Renal cortical epithelial cell (primary cell): ENCODE measurements around the gene ENTR1. TPM values are rescaled to one million over a fixed set of nuclear protein-coding genes. Genes with fewer than 3 reads are reported as not detected.

Source experiments
- DNase-seq: peaks from one replicate; pipeline ENCODE4 v3.0.0-alpha.2; 2011; ENCODE audit warnings: low read depth
- total RNA-seq: library from RNA; depleted of rRNA; stranded (reverse); fragments of >200 nt; gene quantifications from 2 replicates; pipeline ENCODE4 v1.2.3, GENCODE V29; 2014

Gene ENTR1, protein sequence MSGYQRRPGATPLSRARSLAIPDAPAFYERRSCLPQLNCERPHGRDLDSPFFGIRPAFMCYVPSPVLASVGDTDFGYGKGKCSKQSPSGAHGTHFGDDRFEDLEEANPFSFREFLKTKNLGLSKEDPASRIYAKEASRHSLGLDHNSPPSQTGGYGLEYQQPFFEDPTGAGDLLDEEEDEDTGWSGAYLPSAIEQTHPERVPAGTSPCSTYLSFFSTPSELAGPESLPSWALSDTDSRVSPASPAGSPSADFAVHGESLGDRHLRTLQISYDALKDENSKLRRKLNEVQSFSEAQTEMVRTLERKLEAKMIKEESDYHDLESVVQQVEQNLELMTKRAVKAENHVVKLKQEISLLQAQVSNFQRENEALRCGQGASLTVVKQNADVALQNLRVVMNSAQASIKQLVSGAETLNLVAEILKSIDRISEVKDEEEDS
- 30.4 and 54.5 TPM in 2 replicates for total RNA-seq

DNA sequence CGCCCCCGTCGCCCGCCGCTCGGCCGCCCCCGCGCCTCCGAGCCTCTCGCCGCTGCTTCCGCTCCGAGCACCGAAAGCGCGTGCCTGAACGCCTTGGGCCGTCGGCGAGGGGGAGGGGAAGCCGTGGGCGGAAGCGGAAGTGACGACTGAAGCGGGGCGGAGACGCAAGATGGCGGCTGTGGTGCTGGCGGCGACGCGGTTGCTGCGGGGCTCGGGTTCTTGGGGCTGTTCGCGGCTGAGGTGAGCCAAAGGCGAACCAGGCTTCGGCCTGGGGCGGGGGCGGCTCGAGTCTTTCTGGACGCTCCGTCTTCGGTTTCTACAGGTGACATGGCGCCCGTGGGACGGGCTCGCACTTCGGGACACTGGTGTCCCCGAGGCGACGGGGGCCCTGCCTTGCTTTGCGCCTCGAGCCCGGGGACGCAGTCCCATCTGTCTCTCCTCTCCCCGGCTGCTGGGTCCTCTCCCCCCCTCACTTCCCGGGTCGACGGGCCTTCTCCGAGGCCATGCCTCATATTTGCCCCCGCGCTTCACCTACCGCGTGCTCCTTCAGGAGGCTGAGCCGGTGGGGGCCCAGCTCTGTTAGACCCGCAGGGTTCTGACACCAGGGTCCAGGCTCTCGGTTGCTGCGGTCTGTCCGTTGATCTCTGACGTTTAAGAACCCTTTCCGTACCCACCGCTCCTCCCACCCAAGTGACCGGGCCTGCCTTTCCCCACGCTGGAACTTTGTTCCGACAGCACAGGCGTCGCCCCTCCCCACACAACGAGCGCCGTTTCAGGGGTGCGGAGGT is at the start of gene ENTR1, which contains the start of gene PMPCA:
Gene ENTR1 (minus strand): TSS at position 115 of the 788 bp plus-strand sequence. CDS start 217 bp downstream, outside the sequence.
Gene PMPCA (plus strand): TSS at position 159 of the 788 bp plus-strand sequence. CDS start 11 bp downstream, at position 170.
- DNase-seq = peak; percentile 63

DNA sequence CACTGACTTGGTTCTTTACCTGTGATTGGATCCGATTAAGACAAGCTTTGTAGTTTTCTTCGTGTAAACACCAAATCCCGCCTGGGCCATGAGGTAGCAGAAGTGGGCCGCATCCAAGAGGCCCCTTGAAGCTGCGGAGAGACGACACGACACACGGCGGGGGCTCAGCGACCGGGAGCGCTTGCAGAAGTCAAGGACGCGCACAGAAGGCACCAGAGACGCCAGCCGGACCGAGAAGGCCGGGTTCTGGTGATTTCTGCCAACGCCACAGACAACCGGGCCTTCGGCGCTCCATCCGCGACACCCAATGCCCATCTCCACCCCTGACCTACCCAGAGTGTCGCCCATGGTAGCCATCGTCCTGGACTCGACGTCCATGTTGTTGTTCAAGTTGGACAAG is 49.0 kb upstream of the ENTR1 start:
- no peak for DNase-seq

DNA sequence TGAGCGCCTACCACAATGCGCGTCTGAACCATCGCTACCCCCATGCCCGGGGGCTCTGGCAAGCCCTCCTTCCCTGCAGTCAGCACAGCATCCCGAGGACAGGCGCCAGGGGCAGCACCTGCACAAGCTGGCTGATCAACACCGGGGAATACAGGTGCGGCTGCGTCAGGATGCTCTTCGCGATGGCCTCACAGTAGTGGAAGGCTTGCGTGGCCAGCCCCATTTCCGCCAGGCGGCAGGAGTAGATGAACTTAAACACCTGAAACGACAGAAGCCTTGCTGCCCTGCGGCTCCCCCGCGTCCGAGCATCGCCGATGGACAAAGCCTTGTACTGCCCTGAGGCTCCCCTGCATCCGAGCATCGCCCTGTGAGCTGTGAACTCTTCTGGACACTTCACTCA is 46.9 kb upstream of the ENTR1 start:
- no peak for DNase-seq

DNA sequence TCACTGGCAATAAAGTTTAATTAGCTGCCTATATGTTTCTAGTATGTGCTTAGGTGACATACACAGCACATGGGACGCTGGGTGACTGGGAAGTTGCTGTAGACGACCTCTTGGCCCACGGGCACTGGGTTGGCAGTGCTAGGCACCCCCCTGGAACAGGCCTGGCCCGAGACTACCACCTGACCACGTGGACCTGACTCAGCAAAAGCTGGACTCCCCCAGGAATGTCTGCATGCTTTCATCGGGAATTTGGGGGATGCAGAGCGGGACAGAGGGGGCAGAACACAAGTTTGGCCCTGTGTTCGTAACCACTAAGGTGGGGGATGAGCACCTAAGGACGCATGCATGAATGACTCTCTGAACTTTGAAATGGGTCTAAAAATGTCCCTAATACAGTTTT is 45.8 kb upstream of the ENTR1 start:
- DNase-seq = no peak

DNA sequence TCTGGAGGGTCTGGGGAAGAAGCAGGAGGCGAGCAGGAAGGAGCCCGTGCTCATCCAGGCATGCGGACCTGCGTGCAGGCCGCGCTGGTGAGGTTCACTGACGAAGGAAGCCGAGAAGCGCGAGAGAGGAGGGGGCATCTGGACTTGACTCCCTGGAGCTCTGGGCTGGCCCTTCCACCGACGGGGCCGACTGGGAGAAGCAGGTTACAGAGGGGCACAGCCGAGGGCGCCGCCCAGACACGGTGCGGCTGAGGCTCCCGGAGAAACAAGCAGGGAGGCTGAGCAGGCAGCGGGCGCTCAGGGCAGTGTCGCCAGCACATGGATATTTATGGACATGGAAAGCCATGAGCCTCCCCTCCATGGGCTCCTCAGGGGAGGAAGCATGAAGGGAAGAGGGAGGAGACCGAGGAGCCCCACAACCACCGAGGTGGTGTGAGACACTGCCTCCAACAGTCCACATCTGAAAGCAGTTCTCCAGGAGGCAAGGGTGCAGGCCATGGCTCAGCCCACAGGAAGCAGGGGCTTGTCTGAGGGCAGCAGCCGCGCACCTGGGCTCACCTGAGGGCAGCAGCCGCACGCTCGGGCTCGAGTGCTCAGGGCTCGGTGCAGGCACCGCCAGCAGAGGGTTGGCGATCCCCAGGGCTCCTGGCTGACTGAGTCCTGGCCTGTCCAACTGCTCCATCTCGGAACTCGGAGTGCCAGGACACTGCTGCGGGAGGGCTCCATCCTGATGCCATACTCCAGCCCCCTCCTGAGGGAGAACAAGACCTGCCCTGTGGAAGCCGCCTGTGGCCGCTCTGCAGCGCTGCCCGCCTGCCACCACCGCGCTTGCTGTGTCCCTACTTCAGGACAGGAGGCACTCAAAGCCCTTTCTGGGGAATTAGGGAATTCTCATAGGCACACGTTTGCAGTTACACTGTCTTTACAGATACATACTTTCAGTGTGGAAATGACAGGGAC is 44.9 kb upstream of the ENTR1 start:
- DNase-seq = no peak

DNA sequence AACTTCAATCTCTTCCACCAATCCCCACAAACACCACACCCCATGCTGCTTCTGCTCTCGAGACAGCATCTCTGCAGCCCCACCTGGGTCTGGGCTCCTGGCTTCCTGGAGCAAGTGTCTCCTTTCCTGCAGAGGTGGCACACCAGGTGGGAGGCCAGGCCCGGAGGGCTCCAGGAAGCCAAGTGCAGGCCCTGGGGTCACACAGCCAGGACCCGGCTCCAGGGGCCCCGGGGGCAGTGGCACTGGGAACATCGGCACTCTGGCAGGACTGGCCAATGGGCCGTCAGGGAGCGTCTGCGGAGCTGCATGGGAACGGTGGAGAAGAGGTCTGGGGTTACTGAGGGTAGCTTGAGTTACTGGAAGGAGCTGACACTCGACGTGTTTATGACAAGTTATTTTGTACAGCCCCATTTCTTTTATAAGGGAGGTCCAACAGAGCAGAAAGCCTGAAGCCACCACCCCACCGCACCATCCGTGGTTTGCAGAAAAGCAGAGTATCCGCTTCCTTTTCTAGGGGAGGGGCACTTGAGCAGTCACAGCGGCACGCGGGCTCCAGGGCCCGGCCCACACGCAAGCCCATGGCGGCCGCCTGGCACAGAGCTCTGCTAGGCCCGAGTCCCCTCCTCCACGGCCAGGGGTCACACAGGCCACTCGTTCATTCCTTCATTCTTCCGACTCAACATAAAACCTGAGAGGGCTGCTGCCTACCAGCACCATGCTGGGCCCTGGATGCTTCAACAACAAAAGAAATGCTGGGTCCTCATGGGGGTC is 43.8 kb upstream of the ENTR1 start:
- DNase-seq = no peak

DNA sequence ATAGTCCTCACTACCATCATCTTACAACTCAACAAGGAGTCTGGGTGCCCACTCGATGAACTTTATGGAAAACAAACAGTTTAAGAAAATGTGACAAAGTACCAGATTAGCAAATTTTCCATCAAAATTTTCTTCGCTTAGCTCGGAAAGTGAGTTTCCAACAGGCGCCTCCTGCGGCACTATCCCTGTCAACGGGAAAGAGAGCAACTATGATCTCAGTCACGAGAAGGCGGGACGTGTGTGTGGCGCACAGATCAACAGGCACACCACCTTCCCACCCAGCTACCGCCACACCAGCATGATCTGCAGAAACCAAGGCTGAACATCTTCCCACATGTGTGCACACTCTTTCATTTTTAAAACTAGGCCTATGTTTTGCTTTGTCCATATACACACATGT is 42.9 kb upstream of the ENTR1 start:
- no peak for DNase-seq

DNA sequence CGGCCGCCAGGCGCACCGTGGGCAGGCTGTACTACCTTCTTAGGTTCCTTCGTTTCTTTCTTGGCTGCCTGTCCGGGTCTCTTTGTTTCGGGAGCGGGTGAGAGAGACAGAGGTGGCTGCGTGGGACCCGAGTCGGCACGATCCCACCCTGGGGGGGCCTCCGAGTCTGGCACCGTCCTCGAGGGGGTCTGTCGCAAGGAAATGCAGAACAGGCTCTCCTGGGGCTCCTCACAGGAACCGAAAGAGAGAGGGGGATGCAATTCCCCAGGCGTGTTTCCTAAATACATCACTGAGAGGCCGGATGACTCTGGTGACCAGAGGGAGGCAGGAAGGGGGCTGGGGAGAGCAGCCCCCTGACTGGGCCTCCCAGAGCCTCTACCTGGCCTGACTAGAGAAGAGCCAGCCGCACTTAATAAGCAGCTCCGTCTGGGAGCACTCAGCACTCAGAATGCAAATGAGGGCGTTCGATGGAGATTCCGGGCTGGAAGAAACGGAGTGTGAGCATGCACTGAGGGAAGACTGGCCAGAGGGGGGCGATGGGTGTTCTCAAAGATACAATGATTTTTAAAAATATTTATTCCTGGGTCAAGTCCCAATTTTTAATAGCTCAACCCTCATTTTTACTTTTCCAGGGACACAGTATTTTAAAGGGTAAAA is 40.9 kb upstream of the ENTR1 start:
- DNase-seq = no peak

DNA sequence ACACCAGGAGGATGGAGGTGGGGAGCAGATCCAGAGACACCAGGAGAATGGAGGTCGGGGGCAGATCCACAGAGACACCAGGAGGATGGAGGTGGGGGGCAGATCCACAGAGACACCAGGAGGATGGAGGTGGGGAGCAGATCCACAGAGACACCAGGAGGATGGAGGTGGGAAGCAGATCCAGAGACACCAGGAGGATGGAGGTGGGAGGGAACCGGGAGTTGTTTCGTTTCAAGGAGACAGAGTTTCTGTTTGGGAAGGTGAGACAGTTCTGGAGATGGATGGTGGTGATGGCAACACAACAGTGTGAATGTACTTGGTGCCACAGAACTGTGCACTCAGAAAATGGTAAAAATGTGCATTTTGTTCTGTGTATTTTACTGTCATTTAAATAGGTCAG is 38.2 kb upstream of the ENTR1 start:
- DNase-seq = no peak

DNA sequence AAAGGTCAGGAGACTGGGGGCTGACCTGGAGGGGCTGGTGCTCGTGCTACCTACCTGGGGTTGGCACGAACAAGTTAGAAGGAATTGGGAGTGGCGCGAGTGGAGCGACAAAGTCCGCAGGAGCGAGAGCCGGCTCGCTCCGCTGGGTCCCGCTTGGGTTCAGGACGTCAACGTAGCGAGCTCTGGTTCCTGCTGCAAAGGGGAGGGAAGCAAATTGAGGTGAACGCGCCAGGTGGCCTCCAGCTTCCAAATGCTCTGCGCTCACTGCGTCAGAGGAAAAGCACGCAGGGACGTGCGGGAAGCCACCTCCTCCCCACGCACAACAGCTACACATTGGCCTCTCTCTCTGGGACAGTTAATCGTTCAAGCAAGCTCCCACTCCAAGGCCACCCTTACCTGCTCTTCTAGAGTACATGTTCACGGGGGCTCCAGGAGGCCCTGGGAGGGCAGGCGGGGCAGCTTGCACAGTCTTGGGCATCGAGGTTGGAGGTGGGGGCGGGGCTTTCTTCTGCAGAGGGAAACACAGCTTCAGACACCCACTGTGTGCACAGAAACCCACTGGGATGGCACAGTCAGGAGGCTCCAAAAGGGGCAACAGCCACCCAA is 36.9 kb upstream of the ENTR1 start:
- DNase-seq = no peak

DNA sequence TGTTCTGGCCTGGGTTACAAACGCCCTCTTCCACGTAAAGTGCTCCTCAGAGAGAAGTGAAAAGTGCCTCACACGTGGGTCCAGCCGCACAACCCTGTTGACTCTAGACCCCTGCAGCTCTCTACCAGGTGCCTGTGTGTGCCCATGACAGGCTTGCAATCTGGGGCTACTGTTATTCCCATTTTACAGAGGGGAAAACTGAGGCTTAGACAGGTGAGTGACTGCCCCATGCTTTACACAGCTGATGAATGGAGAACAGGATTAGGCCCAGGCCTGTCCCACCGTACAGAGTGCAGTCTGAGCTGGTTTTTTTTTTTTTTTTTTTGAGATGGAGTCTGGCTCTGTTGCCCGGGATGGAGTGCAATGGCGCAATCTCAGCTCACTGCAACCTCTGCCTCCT is 35.4 kb upstream of the ENTR1 start:
- DNase-seq = no peak

DNA sequence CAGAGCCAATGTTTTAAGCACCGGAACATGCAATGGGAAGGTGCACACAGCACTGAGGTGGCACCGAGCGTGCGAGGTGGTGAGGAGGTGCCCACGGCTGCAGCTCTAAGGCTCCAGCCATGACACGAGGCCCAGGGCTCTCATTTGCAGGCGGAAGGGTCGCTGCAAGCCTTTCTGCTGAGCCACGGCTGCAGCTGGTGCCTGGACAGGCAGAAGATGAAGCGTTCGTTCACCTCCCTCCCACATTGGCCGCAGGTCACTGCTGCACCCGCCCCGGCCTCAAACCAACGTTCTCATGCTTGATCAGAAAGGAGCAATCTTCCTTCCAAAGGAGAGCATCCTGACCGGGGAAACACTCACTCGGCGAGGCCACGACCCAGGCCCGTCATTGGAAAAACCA is 33.7 kb upstream of the ENTR1 start:
- no peak for DNase-seq

DNA sequence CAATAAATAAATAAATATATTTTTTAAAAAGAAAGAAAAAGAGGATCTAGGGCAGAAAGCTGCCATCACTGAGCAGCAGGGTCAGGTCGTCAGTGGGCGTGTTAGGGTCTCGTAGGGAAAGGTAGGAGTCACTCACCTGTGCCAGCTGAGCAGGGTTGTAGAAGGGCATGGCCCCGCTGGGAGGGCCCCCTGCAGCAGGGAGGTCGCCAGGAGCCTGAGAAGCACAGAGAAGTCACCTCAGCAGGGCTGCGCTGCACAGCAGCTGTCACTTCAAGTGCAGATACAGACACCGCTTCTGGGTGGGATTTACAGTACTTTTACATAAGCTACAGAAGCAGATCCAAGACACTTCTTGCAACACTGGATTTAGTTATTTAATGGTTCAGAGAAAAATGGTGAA is 33.3 kb upstream of the ENTR1 start:
- DNase-seq = no peak

DNA sequence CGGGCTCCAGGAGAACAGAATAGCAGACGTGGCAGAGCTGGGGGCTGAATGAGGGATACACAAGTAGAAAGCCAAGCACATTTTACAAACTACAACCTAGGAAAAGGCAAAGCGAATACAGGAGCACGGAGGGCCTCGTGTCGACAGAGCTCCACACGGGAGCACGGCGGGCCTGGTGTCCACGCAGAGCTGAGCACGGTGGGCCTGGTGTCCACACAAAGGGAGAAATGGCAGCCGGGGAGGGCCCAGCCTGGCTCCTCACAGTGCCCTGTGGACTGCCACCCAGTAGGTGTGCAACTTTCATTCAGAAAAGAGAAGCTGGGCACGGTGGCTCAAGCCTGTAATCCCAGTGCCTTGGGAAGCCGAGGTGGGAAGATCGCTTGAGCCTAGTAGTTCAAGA is 32.7 kb upstream of the ENTR1 start:
- no peak for DNase-seq

DNA sequence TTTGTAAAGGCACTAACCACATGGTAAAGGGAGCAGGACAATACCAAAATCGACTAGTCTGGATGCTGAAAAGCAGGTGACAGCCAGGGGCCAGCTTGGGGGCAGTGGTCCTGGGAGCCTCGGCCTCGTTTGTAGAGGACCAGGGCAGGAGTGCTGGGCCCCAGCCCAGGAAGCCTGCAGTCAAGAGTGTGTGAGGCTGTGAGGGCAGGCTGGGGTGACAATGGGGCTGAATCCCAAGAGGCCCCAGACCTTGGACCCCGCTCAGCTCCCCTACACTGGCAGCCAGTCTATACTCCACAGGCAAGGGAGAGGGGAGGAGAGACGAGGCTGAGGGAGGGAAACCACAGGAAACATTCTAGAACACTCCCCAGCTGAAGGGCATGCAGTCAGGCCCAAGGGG is 31.9 kb upstream of the ENTR1 start:
- DNase-seq = no peak

DNA sequence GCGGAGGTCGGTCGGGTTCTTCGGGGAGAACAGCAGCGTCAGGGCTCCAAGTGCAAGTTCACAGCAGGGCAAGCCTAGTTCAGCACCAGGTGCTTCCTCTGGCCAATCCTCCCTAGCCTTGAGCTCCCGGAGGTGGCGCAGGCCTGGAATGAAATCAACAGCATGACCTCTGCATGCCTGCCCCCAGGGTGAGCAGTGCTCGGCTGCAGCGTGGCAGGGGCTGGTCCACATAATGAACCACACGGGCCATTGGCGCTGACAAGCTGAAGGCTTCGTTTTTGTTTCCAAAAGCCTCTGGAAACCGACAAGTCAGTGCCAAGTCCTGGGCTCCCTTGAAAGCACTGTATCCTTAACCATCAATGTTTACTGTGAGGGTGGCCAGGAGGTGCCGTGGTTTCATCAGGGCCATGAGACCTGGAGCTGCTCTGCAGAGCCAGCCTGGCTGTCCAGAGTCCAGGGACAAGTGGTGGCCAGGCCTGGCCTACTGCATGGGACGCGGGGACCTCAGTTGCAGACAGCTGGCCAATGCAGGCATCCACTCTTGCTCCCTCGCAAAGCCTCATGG is 31.3 kb upstream of the ENTR1 start:
- no peak for DNase-seq

DNA sequence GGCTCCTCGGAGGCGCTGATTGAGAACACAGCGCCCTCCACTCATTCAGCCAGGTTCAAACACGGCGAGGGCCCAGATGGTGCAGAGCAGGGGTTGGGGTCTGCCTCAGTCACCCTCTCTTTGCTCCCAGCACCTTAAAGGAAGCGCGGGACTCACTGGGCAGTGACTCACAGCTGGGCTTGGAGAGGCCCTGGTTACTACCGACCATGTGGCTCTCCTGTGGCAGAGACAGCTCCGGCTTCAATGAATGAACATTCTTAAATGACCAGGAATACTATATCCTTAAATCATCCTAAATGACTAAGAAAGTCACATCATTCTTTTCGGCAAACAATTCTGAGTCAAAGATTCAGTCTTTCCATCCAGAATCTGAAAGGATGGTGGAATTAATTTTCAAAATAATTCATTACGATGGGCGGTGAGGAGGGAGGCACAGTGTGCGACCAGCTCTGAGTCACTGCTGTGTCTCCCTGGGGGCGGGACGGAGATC is 30.8 kb upstream of the ENTR1 start:
- no peak for DNase-seq

DNA sequence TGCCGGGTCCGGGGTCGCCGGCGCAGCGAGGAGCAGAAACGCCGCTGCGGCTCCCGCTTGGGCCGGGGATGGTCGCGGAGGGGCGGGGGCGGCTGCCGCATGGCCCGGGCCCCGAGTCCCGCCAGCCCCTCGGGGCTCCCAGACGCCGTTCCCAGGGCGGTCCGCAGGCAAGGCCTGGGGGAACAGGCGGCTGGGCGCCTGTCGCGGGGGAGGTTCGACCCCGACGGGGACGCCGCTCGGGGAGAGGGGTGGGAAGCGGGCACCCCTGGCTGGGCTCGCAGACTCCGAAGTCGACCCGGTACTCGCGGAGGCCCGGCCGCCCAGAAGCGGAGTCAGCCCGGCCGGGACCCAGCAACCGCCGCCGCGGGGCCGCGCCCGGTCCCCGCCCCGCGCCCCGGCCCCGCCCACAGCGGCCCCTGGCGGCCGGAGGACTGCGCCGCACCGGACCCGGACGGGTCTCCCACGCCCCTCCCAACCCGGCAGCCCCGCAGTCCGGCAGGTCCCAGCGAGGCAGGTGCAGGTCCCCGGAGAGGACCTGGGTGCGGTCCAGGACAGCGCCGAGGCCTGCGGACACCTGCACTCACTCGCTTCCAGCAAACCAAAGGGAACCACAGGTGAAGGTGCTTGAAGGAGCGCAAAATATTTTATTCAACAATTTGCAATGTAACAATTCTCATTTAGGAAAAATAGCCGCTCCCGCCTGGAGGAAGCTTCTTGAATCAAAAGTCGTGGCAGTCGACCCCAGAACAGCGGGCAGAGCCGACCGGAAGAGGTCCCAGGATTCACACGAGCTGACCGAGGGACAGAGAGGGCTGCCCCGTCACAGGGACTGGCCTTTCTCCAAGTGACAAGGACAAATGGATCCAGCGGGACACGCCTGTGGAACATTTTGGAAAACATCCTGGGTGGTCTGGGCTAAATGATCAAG is 29.3 kb upstream of the ENTR1 start, which contains the start of gene INPP5E:
Gene INPP5E (minus strand): TSS at position 365 of the 928 bp plus-strand sequence. CDS start 426 bp downstream, outside the sequence.
- DNase-seq = no peak
